GM21529 (cell line): ENCODE measurements around the gene BRAP.
"Not testable (repeated sequence)": the region's sequence is repeated elsewhere in the genome, so short reads cannot be mapped to it uniquely, and the experiment has no call there.

ENCODE experiments used
- ATAC-seq: cut with Tn5 transposase; IDR thresholded peaks from one replicate; pipeline ENCODE4 v1.9.1; 2021; ENCODE audit not compliant: unreplicated experiment

BRAP gene

DNA sequence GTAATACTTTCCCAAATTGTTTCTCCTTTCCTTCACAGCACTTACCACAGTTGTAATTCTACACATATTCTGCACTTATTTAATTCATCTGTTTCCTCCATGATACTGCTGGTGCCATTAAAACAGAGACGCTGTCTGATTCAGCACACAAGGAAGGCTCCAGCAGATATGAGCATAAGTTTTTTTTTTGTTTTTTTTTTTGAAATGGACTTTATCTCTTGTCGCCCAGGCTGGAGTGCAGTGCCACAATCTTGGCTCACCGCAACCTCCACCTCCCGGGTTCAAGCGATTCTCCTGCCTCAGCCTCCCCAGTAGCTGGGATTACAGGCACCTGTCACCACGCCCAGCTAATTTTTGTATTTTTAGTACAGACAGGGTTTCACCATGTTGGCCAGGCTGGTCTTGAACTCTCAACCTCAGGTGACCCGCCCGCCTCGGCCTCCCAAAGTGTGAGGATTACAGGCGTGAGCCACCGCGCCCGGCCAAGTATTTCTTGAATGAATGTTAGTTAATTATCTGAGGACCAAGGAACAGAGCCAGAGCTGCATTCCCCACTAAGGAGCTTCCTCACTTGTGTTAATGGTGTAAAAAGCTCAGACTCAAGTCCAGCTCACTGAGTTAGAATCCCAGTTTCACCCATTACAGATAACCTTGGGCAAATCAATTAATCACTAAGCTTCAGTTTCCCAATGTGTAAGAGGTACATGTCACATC, 1.1 kb downstream of the BRAP start:
- not testable (repeated sequence) for ATAC-seq

DNA sequence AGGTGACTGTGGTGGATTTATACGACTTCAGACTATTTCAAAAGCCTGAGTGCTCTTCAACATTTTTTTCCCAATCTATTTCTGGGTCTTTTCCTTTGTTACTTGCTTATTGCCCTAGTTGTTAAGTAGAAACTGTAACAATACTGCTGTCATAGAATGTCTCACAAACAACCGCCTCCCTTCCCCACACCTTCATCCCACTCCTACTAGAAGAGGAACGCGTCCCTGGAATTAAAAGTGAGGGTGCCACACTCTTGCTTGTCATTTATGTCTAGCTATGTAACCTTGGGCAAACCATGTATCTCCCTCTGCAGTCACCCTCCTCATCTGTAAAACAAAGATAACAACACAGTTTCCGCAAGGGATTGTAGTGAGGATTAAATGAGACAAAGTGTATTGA, 8.6 kb downstream of the BRAP start:
- no peak for ATAC-seq

DNA sequence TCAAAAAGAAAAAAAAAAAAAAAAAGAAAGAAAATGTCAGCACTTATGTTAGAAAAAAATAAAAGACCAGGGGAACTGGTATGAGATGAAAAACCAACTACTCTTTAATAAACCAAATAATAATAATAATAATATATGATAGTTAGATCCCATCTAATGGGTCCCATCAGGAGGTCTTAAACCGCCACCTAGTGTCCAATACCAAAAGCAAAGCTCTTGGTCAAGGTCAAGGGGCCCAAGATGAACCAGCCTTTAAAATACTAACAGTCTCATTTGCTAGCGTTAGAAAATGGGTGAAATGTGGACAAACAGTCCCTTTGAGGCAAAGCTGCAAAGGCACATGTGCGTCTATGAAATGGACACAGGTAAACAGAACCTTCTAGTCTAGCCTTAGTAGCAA, 12.3 kb downstream of the BRAP start:
- ATAC-seq = no peak

DNA sequence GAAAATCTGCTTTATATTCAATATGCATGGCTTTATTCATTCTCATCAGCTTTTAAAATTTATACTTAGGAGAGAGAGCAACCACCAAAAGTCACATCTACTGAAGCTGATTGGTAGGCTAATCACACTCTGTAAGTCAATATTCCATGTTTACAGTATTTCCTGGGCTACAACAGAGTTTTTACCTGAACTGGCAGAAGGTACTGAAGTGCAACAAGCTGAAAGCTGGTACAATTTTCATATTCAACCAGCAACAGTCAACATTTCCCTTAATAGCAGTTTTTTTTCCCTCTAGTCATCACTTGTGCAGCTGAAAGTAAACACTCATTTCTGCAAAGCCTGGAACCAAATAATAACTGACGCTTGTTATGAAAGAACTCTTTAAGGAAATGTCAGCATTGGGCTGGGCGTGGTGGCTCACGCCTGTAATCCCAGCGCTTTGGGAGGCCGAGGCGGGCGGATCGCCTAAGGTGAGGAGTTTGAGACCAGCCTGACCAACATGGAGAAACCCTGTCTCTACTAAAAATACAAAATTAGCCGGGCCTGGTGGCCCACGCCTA, 12.9 kb downstream of the BRAP start:
- no peak for ATAC-seq

DNA sequence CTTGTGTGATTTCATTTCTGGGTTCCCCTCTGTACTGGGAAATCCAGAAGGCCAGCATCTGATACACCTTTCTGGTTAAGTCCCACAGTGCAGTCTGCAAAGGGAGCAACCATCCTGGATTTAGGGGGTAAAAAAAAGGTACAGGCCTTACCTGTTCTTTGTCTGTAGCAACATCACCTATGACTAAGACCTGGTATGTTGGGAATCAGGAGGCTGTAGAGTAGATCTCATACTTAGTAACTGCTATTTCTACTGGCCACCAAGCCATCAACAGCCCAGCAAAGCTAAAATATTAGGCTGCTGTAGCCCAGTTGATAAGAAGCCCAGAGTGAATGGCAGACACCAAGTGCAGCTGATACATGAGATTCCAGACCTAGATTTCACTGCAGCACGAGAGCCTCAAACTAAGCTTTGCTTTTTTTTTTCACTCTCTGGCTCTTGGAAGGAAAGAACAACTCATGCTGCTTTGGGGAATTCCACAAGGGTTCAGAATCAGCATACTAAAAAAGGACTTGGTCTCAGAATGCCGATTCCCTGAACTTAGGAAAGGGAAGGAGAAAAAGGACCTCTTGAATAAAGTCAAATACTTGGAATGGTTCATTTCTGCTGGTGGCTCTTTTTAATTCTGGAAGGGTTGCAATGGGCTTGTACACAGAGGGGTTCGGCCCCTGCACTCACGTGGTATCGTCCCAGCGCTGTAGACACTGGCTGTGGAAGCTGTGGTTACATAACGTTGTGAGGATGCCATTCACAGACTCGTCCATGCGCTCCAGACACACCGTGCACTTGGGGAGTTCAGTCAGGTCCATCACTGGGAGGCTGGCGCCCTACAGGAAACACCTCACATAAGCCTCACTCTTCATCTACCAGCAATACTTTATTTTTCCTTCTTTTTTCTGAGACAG, 20.5 kb downstream of the BRAP start:
- no peak for ATAC-seq

DNA sequence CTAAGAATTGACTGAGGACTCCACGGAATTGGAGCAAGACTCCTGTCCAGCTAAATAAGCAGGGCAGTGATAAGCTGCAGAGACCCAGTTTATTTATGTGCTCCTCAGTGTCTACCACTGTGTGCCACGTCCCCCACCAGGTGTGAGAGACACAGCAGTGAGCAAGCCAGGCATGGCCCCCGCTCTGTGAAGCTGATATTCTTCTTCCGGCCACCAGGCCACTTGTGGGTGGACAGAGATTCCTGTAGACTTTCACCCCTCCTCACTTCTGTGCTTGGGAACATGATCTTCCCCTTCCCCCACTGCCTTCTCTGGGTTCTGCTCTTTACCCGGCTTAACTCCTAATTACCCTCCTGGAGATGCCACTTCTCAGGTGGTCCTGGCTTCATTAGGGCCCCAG, 21.3 kb downstream of the BRAP start:
- no peak for ATAC-seq

DNA sequence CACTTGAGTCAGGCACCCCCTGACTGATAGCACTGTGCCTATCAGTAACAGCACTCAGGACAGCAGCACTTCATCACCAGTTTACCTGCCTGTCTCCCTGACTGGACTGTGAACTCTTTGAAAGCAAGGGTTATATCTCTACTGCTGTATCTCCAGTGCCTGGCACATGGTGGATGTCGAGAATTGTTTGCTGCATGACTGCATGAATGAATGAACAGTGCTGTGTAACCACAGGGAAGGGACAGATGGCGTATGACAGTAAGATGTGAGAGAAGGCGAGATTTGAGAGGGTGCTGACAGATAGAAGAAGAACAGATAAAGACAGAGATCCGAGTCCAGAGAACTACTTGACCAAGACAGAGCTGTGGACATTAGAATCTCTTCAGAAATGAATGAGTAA, 29.7 kb downstream of the BRAP start:
- ATAC-seq = no peak

DNA sequence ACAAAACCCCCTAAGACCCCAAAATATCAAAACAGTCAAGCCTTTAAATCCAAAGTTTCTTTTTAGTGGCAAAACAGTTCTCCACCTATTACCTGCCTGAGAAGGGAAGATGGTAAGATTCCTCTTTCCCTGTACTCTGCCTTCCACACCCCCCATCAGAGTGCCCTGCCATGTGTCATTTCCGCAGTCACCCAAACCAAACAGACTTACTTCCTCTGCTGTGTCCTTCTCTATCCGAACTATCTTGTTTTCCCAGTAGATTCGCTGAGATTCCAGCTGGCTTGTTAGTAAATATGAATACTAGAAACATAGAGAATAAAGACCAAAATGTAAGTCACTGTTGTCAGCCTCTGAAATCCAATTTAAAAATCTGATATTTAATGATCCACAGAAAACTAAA, 30.4 kb downstream of the BRAP start:
- no peak for ATAC-seq

DNA sequence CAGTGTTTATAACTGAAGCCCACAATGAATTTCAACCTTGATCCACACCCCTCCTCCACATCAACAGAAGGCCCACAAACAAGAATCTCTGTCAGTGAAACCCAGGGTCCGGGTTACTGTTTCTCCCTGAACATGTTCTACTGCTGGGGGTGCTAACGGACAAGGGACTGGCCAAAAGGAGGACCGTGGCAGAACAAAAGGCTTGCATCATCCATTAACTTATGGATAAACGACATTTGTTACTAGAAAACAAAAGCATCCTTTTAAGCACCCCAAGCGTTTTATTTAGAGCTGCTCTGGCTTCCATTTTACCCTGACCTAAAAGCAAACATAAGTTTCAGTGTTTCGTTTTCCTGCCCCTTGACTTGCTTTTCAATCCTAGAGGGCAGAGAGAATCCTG, 32.2 kb downstream of the BRAP start:
- ATAC-seq = no peak

DNA sequence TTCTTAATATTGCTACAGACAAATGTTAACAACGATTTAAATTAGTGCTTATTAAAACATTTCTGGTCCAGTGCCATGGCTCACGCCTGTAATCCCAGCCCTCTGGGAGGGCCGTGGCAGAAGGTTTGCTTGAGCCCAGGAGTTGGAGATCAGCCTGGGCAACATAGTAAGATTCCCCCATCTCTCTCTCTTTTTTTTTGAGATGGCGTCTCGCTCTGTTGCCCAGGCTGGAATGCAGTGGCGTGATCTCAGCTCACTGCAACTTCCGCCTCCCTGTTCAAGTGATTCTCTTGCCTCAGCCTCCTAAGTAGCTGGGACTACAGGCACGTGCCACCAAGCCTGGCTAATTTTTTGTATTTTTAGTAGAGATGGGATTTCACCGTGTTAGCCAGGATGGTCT, 33.2 kb downstream of the BRAP start:
- not testable (repeated sequence) for ATAC-seq

DNA sequence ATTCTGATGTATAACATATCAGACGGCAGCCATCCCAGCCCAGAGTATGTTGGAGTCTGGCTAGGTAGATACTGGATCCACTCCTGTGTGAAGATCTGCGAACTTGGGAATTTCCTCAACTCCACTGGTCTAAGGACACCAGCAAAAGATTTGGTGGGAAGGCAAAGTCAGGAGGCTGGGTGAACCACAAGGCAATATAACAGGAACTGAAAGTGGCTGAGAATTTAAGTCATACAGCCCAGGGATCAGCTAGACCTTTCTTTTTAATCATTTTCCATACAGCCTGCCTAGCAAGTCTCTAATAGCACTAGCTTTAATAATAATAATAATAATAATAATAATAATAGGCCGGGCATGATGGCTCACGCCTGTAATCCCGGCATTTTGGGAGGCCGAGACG, 34.8 kb downstream of the BRAP start:
- ATAC-seq = no peak

DNA sequence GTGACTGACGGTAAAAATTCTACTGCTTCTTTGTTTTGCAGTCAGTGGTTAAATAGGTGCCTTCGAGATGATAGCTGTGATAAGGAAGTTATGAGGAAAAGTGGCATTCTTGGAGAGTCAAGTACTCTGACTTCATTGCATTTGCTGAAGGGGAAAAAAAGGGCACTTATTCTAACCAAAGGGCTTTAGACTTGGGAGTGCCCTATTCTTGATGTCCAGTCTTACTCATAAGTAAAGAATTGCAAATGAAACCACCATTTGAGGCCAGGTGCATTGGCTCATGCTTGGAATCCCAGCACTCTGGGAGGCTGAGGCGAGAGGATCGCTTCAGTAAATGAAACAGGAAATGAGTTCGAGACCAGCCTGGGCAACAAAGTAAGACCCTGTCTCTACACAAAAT, 40.3 kb downstream of the BRAP start:
- no peak for ATAC-seq

DNA sequence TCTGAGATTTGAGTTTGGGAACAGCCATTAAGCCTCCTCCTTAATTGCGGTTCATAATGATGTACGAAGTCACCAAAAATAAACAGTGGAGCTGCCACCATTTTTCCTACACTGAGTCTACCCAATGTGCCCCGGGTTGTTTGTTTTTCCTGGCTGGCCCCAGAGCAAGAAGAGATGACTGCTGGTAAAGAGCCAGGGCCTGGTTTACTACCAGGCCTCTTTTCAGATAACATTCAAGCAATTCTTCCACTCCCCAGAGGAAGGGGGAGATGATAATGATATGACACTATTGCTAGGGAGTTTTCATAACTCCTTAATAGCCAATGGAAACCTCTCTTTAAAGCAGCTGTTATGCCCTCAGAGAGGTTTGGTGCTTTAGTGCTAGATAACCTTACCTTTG, 42.3 kb downstream of the BRAP start:
- ATAC-seq = no peak

DNA sequence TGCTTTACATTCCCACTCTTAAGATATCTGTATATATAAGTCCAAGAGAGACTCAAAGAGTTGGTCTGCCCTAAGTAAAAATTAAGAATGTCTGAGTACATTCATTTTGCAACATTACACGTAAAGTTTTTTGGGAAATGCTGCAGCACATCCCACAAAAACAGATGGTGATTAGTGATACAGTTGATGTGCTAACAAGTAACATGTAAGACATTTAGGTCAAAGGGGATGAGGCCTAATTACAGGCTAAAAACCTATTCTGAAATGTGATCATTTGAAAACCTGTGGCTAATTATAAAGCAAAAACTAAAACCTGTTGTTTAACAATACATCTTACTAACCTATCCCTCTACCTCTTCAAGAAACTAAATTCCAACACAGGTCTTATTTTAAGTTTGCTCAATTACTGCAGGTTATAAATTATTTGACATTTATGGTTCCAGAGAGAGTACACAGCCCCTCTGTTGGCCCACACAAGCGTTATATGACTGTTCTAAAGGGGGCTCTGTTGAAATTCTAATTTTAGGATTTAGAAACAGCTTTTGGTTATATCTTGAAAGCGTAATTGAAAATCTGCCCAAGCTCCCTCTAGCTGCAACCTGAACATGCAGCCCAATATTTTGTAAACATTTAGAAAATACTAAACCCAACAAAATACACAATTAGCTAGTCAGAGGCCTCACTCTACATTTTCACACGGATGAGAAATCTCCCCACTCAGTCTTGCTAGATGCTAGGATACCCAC, 42.9 kb downstream of the BRAP start:
- ATAC-seq = no peak

DNA sequence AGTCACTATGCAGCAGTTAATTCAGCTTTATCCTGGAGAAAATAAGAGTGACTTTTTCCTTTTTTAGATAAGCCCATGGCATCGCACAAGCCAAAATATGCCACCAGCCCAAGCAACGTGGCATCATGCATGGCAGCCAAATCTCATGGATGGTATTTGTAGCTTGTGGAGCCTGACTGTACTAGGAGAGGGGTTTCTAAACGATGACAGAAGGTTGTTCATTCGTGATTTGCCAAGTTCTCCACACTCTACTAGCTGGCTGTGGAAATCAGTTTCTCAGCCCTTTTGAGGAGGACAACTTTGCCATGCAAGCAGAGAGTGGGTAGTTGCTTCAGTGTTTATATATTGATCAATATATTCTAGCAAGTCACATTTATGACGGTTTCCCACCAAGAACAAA, 45.2 kb downstream of the BRAP start:
- ATAC-seq = no peak

DNA sequence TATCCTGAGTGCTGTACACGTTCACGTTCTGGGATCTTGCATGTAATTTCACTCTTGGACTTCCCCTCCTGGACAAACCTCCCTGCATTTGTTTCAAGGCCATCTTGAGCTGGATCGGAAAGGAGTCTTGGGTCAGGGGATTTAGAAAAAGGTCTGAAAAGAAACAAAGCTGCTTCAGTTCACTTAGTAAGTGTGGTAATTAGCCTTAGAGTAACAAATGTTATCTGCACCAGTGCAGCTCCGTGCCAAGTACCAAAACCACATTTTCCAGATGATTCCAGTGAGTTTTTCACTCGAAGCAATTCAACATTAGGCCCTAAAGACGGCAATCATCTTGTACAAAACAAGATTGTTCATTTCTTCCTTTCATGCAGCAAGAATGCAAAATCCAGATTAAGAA, 47.2 kb downstream of the BRAP start:
- ATAC-seq = no peak

DNA sequence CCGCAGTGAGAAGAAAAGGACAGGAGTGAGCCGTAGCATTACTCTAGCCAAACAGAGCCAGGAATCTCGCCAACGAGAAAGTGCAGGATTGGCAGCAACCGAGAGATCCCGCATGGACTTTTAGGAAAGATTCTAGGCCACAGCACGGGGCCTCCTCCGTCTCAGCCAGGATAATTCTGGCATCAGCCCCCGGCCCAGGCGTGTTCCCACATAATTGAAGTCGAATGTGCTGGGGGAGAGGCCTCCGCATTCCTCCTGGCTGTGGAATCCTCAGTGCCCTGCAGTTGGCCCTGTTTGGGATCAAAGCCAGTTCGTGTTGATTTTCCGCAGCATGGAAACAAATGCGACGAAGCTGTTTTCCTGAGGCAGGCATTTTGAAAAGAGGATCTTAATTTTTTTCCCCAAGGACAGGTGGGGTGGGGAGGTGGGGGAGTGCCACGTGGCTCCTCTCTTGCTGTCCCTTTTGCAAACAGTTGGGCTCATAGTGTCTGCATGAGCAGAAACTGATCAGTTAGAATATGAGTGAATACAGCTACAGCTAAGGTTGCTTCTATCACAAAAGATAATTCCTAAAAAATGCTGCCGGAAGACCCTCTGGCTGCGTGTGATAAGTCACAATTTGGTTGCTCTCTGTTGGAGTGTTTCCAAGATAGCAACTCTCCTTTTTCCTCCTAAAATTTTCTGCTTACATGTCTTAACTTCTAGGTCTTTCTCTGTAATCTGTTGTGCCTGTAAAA, 49.4 kb downstream of the BRAP start:
- ATAC-seq = no peak

DNA sequence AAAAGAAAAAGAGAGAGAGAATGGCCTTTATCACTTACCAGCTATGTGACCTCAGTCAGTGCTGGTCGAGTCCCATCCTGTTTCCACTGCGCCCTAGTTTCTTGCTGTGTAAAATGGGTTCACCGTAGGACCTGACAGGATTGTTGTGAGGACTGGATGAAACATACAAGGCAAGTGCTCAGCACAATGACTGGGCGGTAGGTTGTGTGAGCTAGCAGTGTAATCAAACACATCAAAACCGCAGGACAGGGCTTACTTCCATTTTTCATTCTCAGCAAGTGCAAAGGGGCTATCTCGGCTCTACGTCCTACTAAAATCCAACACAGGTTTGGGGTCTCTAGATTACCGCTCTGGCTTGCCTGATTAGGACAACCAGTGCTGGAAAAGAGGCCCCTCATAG, 50.2 kb downstream of the BRAP start:
- no peak for ATAC-seq

DNA sequence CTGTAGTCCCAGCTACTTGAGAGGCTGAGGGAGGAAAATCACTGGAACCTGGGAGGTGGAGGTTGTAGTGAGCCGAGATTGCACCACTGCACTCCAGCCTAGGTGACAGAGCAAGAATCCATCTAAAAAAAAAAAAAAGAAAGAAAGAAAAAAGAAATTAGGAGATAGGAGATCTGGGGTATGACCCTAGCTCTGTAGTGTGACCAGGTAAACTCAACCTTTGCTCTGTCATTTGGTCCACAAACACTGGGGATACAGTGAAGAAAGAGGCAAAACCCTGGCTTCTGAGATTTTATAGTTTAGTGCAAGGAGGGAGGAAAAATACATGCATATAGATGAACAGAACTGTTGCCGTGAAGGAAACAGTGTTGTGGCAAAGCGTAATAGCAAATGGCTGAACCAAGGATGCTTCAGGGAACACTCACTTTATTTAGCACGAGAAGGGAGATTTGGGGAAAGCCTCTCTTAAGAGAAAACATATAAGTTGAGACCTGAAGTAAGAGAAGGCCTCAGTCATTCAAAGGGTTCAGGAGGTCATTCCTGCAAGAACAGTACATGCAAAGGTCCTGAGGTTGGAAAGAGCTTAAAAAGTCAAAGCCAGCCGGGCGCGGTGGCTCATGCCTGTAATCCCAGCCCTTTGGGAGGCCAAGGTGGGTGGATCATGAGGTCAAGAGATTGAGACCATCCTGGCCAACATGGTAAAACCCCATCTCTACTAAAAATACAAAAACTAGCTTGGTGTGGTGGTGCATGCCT, 57.1 kb downstream of the BRAP start:
- ATAC-seq = no peak

DNA sequence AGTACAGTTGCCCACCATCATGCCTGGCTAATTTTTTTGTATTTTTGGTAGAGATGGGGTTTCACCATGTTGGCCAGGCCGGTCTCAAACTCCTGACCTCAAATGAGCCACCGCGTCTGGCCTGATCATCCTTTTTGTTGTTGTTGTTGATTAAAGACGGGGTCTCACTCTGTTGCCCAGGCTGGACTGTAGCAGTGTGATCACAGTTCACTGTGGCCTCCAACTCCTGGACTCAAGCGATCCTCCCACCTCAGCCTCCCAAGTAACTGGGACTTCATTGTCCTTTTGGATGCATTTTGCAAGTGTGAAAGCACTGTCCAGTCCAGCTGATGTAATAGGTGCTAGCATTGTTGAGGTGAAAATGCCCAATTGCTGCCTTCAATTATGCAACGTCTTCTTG, 59.5 kb downstream of the BRAP start:
- ATAC-seq = no peak
